ENCODE results near the gene BANP.
"Not testable (repeated sequence)": the region's sequence is repeated elsewhere in the genome, so short reads cannot be mapped to it uniquely, and the experiment has no call there.

The BANP gene, protein sequence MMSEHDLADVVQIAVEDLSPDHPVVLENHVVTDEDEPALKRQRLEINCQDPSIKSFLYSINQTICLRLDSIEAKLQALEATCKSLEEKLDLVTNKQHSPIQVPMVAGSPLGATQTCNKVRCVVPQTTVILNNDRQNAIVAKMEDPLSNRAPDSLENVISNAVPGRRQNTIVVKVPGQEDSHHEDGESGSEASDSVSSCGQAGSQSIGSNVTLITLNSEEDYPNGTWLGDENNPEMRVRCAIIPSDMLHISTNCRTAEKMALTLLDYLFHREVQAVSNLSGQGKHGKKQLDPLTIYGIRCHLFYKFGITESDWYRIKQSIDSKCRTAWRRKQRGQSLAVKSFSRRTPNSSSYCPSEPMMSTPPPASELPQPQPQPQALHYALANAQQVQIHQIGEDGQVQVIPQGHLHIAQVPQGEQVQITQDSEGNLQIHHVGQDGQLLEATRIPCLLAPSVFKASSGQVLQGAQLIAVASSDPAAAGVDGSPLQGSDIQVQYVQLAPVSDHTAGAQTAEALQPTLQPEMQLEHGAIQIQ

GRCh38 chr16:87950765-87951551 lies at the start of gene BANP:
TSS of gene BANP (plus strand) at chr16:87951434. CDS start at chr16:87975116, 23,682 bp downstream.
- TF ChIP-seq, protein P1, sequence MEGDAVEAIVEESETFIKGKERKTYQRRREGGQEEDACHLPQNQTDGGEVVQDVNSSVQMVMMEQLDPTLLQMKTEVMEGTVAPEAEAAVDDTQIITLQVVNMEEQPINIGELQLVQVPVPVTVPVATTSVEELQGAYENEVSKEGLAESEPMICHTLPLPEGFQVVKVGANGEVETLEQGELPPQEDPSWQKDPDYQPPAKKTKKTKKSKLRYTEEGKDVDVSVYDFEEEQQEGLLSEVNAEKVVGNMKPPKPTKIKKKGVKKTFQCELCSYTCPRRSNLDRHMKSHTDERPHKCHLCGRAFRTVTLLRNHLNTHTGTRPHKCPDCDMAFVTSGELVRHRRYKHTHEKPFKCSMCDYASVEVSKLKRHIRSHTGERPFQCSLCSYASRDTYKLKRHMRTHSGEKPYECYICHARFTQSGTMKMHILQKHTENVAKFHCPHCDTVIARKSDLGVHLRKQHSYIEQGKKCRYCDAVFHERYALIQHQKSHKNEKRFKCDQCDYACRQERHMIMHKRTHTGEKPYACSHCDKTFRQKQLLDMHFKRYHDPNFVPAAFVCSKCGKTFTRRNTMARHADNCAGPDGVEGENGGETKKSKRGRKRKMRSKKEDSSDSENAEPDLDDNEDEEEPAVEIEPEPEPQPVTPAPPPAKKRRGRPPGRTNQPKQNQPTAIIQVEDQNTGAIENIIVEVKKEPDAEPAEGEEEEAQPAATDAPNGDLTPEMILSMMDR (IDR thresholded peaks at IDR 0.05; ENCODE audit: extremely low read depth, missing control alignments): peak; percentile 17

DNA sequence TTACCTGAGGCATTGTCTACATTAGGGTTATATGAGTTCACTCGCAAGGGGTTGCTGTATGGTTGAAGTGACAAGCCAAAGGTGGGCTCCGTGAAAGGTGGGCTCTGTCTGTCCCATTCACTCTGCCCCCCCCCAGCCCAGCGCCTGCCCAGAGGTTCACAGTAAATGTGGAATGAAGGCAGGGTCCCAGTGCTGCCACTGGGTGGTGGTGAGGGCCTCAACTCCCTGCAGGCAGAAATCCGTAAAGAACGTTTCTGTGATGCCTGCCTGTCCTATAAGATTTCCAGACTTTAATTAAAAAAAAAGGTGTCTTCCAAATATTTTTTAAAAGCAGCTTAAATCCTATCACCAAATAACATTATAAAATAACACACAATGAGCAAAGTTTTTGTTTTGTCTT lies 46.3 kb upstream of the BANP start:
- DNase-seq (ENCODE audit: low spot score): not testable (repeated sequence)

More at GRCh38 chr16:87950765-87951551, at the start of gene BANP:
- DNase-seq (ENCODE audit: low spot score): peak; percentile 99

DNA sequence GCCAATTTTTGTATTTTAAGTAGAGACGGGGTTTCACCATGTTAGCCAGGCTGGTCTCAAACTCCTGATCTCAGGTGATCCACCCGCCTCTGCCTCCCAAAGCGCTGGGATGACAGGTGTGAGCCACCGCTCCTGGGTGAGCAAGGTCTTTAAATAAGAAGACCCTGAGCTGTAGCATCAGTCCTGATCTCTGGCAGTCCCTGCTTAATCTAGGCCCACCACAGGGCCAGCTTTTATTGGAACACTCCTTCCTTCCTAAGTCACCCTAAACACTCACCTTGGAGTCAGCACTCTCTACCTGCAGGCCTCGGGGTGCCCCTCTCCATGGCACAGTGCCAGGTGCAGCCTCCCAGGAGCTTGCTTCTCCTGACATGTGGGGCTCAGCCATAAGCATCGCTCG lies 45.7 kb upstream of the BANP start:
- DNase-seq (ENCODE audit: low spot score): not testable (repeated sequence)

DNA sequence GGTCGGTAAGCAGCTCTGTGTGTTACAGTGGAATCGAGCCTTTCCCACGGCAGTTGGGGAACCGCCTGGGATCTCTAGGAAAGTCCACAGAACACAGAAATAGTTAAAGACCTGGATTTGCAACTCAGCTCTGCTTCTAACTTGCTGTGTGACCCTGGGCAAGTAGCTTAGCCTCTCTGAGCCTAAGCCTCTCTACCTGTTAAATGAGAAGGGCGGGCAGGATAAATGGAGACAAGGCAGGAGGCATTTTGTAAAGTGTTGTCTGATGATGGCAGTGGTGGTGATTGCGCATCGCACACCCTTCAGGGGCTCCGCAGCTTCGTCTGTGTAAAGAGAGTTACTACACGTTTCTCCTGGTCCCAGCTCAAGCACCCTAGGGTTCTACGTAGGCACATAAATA lies 43.1 kb upstream of the BANP start:
- DNase-seq (ENCODE audit: low spot score): not testable (repeated sequence)

DNA sequence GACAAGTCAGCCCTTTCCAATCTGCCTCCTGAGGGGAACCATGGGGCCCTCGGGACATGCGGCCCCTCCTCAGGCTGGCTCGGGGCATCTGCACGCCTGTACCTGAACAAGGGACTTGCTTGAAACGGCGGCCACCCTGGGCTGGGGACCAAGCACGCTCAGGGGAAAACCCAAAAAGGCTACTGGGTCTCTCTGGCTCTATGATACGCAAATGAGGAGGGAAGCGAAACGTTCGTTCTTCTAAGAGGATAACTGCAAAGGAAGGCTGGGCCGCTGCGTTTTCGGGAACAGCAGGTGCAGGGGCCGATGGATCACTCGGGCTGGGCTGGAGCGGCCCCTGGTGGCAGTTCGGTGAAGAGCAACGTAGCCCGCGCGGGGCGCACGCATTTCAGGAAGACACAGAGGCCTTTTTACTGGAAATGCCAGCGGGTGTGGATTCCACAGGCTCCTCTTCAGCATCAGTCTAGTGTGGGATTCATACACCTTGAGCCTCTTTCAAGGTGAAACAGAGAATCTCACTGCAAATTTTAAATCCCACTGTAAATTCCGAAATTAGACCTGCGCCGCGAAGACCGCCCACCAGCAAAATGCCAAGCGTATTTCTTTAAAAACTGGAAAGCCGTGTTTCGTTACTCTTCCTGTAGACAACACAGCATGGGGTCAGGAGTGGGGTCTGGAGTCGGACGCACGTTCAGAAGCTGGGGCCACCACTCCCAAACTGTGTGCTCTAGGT lies 41.9 kb upstream of the BANP start:
- peak; percentile 87 for DNase-seq (ENCODE audit: low spot score)
- TF ChIP-seq, protein P1 (IDR thresholded peaks at IDR 0.05; ENCODE audit: extremely low read depth, missing control alignments): peak; percentile 81

GRCh38 chr16:87911106-87911763 lies 40.0 kb upstream of the BANP start:
- not testable (repeated sequence) for DNase-seq (ENCODE audit: low spot score)

DNA sequence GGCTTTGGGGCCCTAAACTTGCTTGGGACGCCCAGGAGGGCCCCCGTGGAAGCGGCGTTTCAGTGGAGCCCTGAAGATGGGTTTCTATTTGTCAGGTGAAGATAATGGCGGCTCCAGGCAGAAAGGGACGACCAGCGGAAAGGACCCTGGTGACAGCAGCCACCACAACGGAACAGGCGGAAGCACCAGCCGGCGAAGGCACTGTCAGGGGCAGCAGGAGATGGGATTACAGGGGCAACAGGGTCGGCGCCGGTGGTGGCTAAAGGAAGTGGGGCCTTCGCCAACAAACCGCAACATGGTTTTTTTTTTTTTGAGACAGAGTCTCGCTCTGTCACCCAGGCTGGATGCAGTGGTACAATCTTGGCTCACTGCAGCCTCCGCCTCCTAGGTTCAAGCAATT lies 38.5 kb upstream of the BANP start:
- not testable (repeated sequence) for DNase-seq (ENCODE audit: low spot score)

DNA sequence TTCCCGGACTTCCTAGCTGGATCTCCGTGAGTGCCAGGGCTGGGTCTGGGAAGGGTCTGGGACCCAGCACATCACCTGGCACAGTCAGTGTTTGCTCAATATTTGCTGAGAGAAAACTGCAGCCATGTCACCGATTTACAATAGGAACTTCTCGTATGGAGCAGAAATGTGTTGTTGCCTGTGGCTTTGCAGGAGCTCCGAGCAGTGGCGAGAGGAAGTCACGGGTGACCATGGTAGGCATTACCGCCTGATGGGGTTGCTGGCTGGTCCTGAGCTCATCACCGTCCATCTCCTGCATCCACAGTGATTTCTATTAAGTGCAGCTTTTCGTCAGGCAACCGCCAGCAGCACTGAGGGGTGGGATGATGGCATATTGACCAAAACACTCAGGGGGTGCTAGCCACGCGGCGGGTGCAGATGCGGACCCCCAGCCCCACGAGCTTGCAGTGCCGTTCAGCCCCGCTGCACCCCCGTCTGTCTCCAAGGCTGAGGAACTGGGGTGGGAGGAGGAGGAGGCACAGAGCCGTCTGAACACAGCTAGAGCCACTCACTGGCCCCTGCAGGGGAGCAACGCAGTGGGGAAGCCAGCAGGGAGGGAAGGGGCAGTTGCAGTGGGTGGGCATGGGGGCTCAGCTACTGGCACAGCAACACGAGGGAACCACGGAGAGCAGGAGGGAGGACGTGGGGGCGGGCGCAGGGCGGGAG lies 37.1 kb upstream of the BANP start:
- not testable (repeated sequence) for DNase-seq (ENCODE audit: low spot score)

DNA sequence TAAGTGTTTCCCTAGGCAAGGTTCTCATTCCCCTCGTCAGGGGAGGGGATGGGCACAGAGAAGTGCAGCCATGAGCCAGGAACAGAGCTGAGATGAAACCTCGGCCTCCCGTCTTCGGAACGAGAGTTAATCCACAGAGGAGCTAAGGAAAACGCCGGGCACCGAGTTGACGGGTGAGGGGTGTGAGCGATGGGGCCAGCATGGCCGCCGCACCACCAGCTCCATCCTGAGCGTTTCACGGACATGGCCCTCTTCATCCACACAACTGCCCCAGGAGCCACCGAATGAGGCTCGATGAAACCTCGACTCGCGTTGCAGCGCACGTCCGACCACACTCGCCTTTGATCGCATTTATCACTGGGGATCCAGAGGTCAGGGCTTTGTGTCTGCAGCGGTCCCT lies 36.4 kb upstream of the BANP start:
- DNase-seq (ENCODE audit: low spot score): no peak
- TF ChIP-seq, protein P1 (IDR thresholded peaks at IDR 0.05; ENCODE audit: extremely low read depth, missing control alignments): no peak

DNA sequence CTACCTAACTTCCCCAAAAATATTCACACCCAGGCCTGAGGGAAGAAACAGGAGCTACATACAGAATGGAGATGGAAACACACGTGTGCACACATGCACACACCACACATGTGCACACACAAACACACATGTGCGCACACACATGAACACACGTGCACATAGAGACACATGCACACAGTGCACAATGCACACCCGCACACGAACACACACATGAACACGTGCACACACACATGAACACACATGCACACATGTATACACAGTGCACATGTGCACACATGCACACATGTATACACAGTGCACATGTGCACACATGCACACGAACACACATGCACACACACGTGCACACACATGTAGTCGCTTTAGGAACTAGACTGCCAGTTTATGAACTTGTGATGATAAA lies 33.7 kb upstream of the BANP start:
- DNase-seq (ENCODE audit: low spot score): no peak

More for the DNA sequence above, 33.7 kb upstream of the BANP start:
- TF ChIP-seq, protein P1 (IDR thresholded peaks at IDR 0.05; ENCODE audit: extremely low read depth, missing control alignments): no peak

Data from GM20000 (cell line).